Transverse colon (tissue), 4 donors: ENCODE measurements around the gene C2orf81. TPM values are rescaled to one million over a fixed set of nuclear protein-coding genes. Genes with fewer than 3 reads are reported as not detected.

Experiments used
- DNase-seq: peaks from one replicate; pipeline ENCODE4 v3.0.0-alpha.2; 2019
- H3K27ac ChIP-seq, 4 donors: fragments of 200-600 bp; sonication (generic); 2 replicates each; pipeline ENCODE4 v1.5.1; 2016 to 2018; ENCODE audit warnings: inconsistent platforms in 4 of 4
- H3K27me3 ChIP-seq: fragments of 200-600 bp; sonication (generic); 2 replicates; pipeline ENCODE4 v1.5.1; 2017; ENCODE audit warnings: inconsistent platforms
- H3K36me3 ChIP-seq, 4 donors: fragments of 200-600 bp; sonication (generic); 2 replicates each; pipeline ENCODE4 v1.5.1; 2017 to 2019; ENCODE audit warnings: inconsistent platforms in 4 of 4
- H3K4me1 ChIP-seq, 4 donors: fragments of 200-600 bp; sonication (generic); 2 replicates each; pipeline ENCODE4 v1.5.1; 2017 to 2020; ENCODE audit warnings: inconsistent platforms in 4 of 4
- H3K4me3 ChIP-seq, 4 donors: fragments of 200-600 bp; sonication (generic); 1 replicate in 1 of 4; 2 replicates in 3 of 4; pipeline versions ENCODE4 v1.5.1 to v1.6.1; 2017 to 2019; ENCODE audit warnings: inconsistent platforms in 4 of 4
- H3K9me3 ChIP-seq, 2 donors: fragments of 200-600 bp; sonication (generic); 2 replicates each; pipeline ENCODE4 v1.5.1; 2017 to 2019; ENCODE audit warnings: inconsistent platforms in 2 of 2
- EP300 ChIP-seq: sonication (generic); formaldehyde crosslinking; IDR thresholded peaks from one replicate; pipeline ENCODE4 v1.6.1; 2017; ENCODE audit warnings: antibody characterized with exemption, low read depth
- POLR2A ChIP-seq: fragments of 450-650 bp; IDR thresholded peaks from one replicate; pipeline ENCODE4 v1.6.1; 2016; ENCODE audit warnings: antibody characterized with exemption, mild to moderate bottlenecking, moderate library complexity
- POLR2AphosphoS5 ChIP-seq, 3 donors: sonication (generic); formaldehyde crosslinking; IDR thresholded peaks; one replicate each; pipeline ENCODE4 v1.6.1; 2016; ENCODE audit warnings: antibody characterized with exemption in 3 of 3
- WGBS, 2 donors: methylation state at CpG; one replicate each; pipeline ENCODE4 v1.1.5; 2018; ENCODE audit warnings: low coverage in 1 of 2; 5-methylcytosine and 5-hydroxymethylcytosine counted together
- in situ Hi-C, 4 donors: fragments of 200-750 bp; cut with MboI; loops; one replicate each; pipeline versions ENCODE4 v1.15.0 to v1.15.1; 2017; ENCODE audit warnings: low sequenced_read_pairs in 3 of 4, low pct_ligation_motif_present in 1 of 4, low pct_unique_long_range_greater_than_20kb in 1 of 4
- intact Hi-C: fragments of 100-400 bp; cut with DNase I; formaldehyde crosslinking; loops from one replicate; pipeline ENCODE4 v1.15.1; 2023; ENCODE audit warnings: low total_unique reads
- total RNA-seq, 4 donors: library from RNA; depleted of rRNA; stranded (reverse); fragments of >200 nt; gene quantifications; one replicate each; pipeline ENCODE4 v1.1.0, GENCODE V29; 2016
- TF ChIP-seq, protein P1 (sequence below), 5 experiments: fragments of 200-600 bp in 3 of 5; fragments of 450-650 bp in 2 of 5; sonication (generic) in 3 of 5; IDR thresholded peaks; 1 replicate in 2 of 5; 2 replicates in 3 of 5; pipeline ENCODE4 v1.5.1; 2016 to 2017; ENCODE audit warnings: antibody characterized with exemption in 5 of 5, inconsistent platforms in 3 of 5, mild to moderate bottlenecking in 2 of 5, moderate library complexity in 1 of 5

C2orf81 gene
- total RNA-seq, 4 donors from 2014 or later = 0.82 to 1.3 TPM; not detected in 2

DNA sequence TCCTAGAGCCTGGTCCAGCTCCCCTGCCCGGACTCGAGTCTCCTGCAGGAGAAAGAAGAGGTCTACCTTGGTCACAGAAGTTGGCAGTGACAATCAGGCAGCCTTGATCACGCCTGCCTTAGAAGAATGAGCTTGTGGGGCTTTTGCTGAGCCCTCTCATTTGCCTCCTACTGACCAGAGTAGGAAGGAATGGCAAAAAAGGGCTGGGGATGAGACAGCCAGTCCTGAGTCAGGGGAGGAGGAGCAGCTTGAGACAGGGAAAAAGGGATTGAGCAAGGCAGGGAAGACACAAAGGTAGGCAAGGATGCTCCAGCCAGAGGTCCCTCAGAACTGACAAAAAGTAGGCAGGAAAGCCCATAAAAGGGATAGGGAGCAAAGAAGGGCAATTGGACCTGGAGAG, 6.1 kb upstream of the C2orf81 start:
- no peaks in the 10 kb centered on the region for H3K27me3 ChIP-seq
- no peak overlapping the region for H3K27ac ChIP-seq
- no peaks in the 10 kb centered on the region for H3K9me3 ChIP-seq
- peaks cover 0 to 9% (median 0%) of the 10 kb centered on the region in 4 donors for H3K36me3 ChIP-seq
- H3K4me3 ChIP-seq = no peak overlapping the region
- intact Hi-C loops (no loop called here), in situ Hi-C loops (no loop called here)
- peaks cover 0 to 18% (median 7%) of the 10 kb centered on the region in 4 donors for H3K4me1 ChIP-seq
- 90 to 92% methylated on average over 2 to 3 of the region's 3 CpGs for WGBS, 2 donors
- TF ChIP-seq, protein P1, sequence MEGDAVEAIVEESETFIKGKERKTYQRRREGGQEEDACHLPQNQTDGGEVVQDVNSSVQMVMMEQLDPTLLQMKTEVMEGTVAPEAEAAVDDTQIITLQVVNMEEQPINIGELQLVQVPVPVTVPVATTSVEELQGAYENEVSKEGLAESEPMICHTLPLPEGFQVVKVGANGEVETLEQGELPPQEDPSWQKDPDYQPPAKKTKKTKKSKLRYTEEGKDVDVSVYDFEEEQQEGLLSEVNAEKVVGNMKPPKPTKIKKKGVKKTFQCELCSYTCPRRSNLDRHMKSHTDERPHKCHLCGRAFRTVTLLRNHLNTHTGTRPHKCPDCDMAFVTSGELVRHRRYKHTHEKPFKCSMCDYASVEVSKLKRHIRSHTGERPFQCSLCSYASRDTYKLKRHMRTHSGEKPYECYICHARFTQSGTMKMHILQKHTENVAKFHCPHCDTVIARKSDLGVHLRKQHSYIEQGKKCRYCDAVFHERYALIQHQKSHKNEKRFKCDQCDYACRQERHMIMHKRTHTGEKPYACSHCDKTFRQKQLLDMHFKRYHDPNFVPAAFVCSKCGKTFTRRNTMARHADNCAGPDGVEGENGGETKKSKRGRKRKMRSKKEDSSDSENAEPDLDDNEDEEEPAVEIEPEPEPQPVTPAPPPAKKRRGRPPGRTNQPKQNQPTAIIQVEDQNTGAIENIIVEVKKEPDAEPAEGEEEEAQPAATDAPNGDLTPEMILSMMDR (IDR thresholded peaks at IDR 0.05) = no peak
- TF ChIP-seq POLR2A (no peak), EP300 (no peak), POLR2AphosphoS5 (IDR thresholded peaks at IDR 0.05) (no peak)
- DNase-seq = no peak

DNA sequence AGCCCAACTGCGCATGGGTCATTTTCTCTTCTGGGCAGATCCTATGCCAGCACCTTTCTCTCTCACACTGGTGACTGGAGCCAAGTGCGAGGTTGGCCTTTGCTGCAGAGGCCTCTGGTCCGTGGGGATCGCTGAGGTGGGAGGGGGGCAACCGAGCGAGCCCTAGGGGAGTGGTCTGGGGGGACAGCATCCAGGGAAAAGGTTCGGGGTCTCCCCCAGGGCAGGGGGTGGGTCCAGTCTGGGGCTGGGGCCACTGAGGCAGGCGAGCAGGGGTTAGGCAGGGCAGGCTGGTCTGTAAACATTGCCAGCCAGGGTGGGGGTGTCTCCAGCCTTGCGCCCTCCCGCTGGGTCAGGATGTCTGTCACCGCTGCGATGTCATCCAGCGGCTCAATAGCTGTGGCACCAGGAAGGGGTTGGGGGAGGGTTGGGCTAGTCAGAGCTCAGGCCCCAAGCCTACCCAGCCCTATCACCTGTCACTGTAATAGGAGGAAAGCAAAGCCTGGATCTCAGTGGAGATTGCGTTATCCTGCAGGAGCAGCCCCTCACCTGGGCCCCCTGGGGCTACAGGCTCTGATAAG, 4.9 kb upstream of the C2orf81 start:
- TF ChIP-seq POLR2A (no peak), POLR2AphosphoS5 (IDR thresholded peaks at IDR 0.05) (no peak), EP300 (no peak)
- TF ChIP-seq, protein P1 (IDR thresholded peaks at IDR 0.05) = no peak
- no peaks in the 10 kb centered on the region for H3K27me3 ChIP-seq
- no peak for DNase-seq
- H3K4me3 ChIP-seq = no peak overlapping the region
- in situ Hi-C loops = no loop called here
- H3K36me3 ChIP-seq = peaks cover 0 to 9% (median 0%) of the 10 kb centered on the region in 4 donors
- intact Hi-C loops = no loop called here
- peaks cover 5 to 27% (median 9%) of the 10 kb centered on the region in 4 donors for H3K4me1 ChIP-seq
- H3K27ac ChIP-seq = no peak overlapping the region
- no peaks in the 10 kb centered on the region for H3K9me3 ChIP-seq
- 81% methylated on average over 14 of the region's 14 CpGs; no CpG with 5 or more reads in 1 of the 2 donors for WGBS, 2 donors

DNA sequence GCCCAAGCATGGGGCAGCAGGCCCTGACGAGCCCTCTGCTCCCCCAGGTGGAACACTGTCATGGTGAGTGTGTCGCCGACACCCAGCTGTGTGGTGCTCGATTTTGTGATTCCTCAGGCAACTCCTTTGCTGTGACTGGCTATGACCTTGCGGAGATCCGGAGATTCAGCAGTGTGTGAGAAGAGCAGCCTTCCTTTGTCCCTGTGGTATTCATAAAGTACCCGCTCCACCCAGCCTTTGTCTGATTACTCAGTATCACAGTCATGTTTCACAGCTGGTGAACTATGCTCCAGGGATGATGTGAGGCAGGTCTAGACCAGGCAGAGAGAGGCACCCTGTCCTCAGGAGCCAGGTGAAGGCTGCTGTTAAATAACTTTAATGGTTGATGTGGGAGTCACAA, 4.1 kb upstream of the C2orf81 start:
- TF ChIP-seq POLR2AphosphoS5 (IDR thresholded peaks at IDR 0.05) (no peak), EP300 (no peak), POLR2A (no peak)
- TF ChIP-seq, protein P1 (IDR thresholded peaks at IDR 0.05) = no peak
- Histone ChIP-seq H3K4me1 (peaks cover 9 to 31% (median 11%) of the 10 kb centered on the region in 4 donors), H3K9me3 (no peaks in the 10 kb centered on the region), H3K36me3 (peaks cover 0 to 9% (median 0%) of the 10 kb centered on the region in 4 donors), H3K27me3 (no peaks in the 10 kb centered on the region), H3K27ac (no peak overlapping the region), H3K4me3 (no peak overlapping the region)
- in situ Hi-C loops = no loop called here
- intact Hi-C loops = no loop called here
- DNase-seq = no peak
- 85% methylated on average over 7 of the region's 7 CpGs; no CpG with 5 or more reads in 1 of the 2 donors for WGBS, 2 donors

DNA sequence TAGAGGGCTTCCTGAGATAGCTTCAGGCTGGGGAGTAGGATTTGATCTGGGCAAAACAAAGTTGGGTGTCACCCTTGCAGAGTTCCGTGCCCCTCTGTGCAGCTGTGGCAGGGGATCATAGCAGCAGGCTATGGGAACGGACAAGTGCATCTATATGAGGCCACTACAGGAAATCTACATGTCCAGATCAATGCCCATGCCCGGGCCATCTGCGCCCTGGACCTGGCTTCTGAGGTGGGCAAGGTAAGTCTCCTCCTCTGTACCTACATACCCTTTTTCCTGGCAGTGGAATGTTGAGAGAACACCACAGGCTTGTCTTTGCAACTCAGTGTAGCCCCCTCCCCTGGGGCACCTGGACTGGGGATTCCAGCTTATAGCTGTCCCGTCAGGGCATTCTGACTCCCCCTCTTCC, 3.6 kb upstream of the C2orf81 start:
- H3K4me3 ChIP-seq = no peak overlapping the region
- intact Hi-C loops = no loop called here
- H3K4me1 ChIP-seq = peaks cover 5 to 28% (median 10%) of the 10 kb centered on the region in 4 donors
- H3K9me3 ChIP-seq = no peaks in the 10 kb centered on the region
- in situ Hi-C loops = no loop called here
- H3K36me3 ChIP-seq = peaks cover 0 to 9% (median 0%) of the 10 kb centered on the region in 4 donors
- 78% methylated on average over 5 of the region's 5 CpGs; no CpG with 5 or more reads in 1 of the 2 donors for WGBS, 2 donors
- TF ChIP-seq, protein P1 (IDR thresholded peaks at IDR 0.05) = no peak
- TF ChIP-seq EP300 (no peak), POLR2A (no peak), POLR2AphosphoS5 (IDR thresholded peaks at IDR 0.05) (no peak)
- H3K27ac ChIP-seq = no peak overlapping the region
- no peak for DNase-seq
- H3K27me3 ChIP-seq = no peaks in the 10 kb centered on the region
